Coronary artery (tissue), 2 donors: ENCODE results near the gene SIRT5.

Experiments
- DNase-seq: peaks from one replicate; pipeline ENCODE4 v3.0.0-alpha.2; 2017; ENCODE audit warnings: low spot score
- H3K27ac ChIP-seq, 2 donors: fragments of 200-600 bp; sonication (generic); one replicate each; pipeline ENCODE4 v1.5.1; 2016 to 2019
- H3K4me3 ChIP-seq: fragments of 200-600 bp; sonication (generic); 2 replicates; pipeline ENCODE4 v1.5.1; 2016; ENCODE audit warnings: mild to moderate bottlenecking, moderate library complexity
- TF ChIP-seq, protein P1 (sequence below): fragments of 200-600 bp; sonication (generic); IDR thresholded peaks from one replicate; pipeline ENCODE4 v1.5.1; 2019; ENCODE audit warnings: antibody characterized with exemption

SIRT5 gene

DNA sequence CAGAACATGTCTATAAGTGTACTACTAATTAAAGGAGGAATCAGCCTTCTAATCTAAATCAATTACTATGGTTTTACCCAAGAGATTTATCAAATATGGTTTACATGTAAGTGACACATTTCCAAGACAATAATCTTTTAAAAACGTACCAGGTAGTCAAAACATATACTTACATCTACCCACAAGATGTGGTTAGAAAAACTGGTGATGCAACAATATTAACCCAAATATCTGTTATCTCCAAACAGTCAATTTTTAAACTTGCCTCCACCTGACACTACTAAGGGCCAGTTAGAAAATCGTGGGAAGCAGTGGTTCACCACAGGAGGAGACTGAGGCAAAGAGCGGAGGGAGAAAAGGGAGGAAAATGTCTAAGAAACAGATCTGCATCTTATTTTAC, 68.7 kb downstream of the SIRT5 start:
- Histone ChIP-seq H3K27ac (no peak overlapping the region), H3K4me3 (no peak overlapping the region)
- no peak for DNase-seq
- TF ChIP-seq, protein P1, sequence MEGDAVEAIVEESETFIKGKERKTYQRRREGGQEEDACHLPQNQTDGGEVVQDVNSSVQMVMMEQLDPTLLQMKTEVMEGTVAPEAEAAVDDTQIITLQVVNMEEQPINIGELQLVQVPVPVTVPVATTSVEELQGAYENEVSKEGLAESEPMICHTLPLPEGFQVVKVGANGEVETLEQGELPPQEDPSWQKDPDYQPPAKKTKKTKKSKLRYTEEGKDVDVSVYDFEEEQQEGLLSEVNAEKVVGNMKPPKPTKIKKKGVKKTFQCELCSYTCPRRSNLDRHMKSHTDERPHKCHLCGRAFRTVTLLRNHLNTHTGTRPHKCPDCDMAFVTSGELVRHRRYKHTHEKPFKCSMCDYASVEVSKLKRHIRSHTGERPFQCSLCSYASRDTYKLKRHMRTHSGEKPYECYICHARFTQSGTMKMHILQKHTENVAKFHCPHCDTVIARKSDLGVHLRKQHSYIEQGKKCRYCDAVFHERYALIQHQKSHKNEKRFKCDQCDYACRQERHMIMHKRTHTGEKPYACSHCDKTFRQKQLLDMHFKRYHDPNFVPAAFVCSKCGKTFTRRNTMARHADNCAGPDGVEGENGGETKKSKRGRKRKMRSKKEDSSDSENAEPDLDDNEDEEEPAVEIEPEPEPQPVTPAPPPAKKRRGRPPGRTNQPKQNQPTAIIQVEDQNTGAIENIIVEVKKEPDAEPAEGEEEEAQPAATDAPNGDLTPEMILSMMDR, result no peak

DNA sequence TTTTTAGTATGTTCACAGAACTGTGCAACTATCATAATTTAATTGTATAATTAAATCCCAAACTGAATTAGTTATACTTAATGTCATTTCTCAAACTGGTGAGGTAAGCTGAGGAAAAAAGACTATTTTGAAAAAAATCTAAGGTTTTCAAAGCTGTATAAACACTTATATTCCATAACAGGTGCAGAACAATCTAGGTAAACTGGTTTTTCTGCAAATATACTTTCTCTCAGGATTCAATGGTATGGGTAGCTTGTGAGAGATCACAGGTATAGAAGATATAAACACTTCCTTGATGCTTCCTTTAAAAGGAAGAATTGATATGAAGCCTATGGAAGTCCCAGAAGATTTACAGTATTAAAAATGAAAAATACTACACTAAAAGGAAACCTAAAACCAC, 74.4 kb downstream of the SIRT5 start:
- DNase-seq, result no peak
- no peak overlapping the region for H3K27ac ChIP-seq
- H3K4me3 ChIP-seq, result no peak overlapping the region
- TF ChIP-seq, protein P1, result no peak

DNA sequence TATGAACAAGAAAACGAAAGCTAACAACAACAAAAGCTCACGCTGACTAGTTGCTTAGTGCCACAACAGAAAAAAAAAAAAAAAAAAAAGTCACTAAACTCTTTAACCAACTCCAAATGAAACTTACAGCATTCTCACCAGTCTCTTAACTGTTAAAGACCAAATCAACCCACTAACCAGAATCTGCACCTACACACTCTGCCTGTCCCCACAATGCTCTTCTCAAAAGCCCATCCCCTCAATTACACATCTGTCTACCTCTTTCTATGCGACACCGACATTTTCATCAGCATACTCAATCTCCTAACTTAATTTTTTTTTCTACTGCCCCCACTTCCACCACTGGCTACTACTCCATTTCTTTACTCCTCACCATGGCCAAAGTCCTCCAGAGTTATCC, 75.0 kb downstream of the SIRT5 start:
- TF ChIP-seq, protein P1, result no peak
- no peak for DNase-seq
- H3K27ac ChIP-seq, result no peak overlapping the region
- no peak overlapping the region for H3K4me3 ChIP-seq

DNA sequence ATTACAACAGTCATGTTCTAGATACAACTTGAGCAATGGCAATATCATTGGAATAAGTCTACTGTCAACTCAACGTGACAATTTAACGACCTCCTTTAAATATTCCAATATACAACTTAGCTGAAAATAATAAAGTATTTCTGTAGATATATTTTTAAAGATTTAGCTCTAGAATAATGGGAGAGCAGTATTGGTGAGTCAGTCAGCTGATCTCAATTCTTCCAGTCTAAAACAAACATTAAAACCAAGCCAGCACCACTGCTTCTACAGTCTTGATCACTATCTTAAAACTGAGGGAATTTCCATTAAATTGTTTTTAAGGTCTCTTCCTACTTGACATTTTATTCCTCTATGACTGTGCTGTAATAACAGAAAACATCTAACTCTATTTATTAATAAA, 78.9 kb downstream of the SIRT5 start:
- TF ChIP-seq, protein P1, result no peak
- H3K4me3 ChIP-seq, result no peak overlapping the region

DNA sequence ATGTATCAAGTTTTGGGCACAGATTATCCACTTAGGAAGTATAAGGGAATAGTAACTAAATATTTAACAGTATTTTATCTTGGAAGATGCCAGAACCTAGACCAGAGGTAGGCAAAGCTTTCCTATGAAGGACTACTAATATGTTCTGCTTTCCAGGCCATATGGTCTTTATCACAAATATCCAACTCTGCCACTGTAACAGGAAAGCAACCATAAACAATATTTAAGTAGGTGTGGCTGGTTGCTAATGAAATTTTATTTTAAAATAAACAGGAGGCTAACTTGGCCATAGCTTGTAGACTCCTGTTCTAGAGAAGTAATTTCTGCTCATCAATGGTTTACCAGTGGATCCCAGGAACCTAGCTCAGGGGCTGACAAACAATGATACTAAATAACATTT, 80.1 kb downstream of the SIRT5 start:
- Histone ChIP-seq H3K27ac (no peak overlapping the region), H3K4me3 (no peak overlapping the region)
- TF ChIP-seq, protein P1, result no peak
- DNase-seq, result no peak

More for the DNA sequence above, 78.9 kb downstream of the SIRT5 start:
- DNase-seq, result no peak
- H3K27ac ChIP-seq, result no peak overlapping the region

DNA sequence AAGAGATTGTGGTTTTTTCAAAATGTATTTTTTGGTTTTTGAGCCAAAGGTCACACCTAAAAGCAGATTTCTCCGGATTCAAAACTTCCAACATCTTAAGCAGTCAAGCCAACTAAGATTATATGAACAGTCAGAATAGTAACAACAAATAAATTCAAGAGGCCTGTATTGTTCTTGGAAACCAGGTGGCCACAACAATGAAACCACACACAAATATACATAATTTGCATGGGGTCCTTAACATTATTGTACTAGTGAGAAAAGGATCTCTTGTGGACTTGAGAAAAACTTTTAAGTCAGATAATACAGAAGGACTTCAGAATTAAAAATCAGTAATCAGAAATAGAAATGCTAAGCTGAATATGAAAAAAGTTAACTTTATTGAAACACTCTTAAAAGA, 81.3 kb downstream of the SIRT5 start:
- TF ChIP-seq, protein P1, result no peak
- H3K4me3 ChIP-seq, result no peak overlapping the region
- DNase-seq, result no peak
- H3K27ac ChIP-seq, result no peak overlapping the region

DNA sequence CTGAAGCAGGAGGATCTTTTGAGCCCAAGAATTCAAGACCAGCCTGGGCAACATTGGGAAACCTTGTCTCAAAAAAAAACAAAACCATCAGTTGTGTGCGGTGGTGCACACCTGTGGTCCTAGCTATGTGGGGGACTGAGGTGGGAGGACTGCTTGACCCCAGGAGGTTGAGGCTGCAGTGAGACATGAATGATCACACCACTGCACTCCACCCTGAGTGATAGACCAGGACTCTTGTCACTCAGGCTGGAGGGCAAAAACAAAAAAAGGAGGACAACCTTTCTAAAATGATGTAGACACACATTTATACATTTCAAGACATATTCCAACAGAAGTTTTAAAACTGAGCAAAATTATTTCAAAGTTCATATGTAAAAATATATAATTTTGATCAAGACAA, 85.9 kb downstream of the SIRT5 start:
- Histone ChIP-seq H3K4me3 (no peak overlapping the region), H3K27ac (no peak overlapping the region)
- DNase-seq, result no peak
- TF ChIP-seq, protein P1, result no peak
